DND-41 (cell line): Measurements from ENCODE around the gene LRRN4.

Source experiments
- ATAC-seq: fragments of 200-7000 bp; cut with Tn5 transposase; 3 replicates; pipeline ENCODE4 v1.9.1; 2021; ENCODE audit warnings: low read depth; ENCODE audit not compliant: insufficient read depth
- DNase-seq: peaks from one replicate; pipeline ENCODE4 v3.0.0-alpha.2; 2020
- H2AFZ ChIP-seq: 2 replicates; pipeline ENCODE4 v1.6.0; 2012; ENCODE audit warnings: low read depth, low read length
- H3K27ac ChIP-seq: 2 replicates; pipeline ENCODE4 v1.5.1; 2012; ENCODE audit warnings: low read length, inconsistent platforms
- H3K27me3 ChIP-seq: fragments of 200-600 bp; sonication (generic); 2 replicates; pipeline ENCODE4 v1.6.0; 2012; ENCODE audit warnings: low read length, mild to moderate bottlenecking, inconsistent platforms; ENCODE audit not compliant: insufficient read depth, poor library complexity
- H3K36me3 ChIP-seq: 2 replicates; pipeline ENCODE4 v1.5.1; 2012; ENCODE audit warnings: low read length, inconsistent platforms; ENCODE audit not compliant: insufficient read depth
- H3K4me1 ChIP-seq: 2 replicates; pipeline ENCODE4 v1.5.1; 2012; ENCODE audit warnings: mild to moderate bottlenecking, low read length; ENCODE audit not compliant: insufficient read depth
- H3K4me2 ChIP-seq: 2 replicates; pipeline ENCODE4 v1.6.0; 2012; ENCODE audit warnings: mild to moderate bottlenecking, moderate library complexity, low read length, inconsistent platforms; ENCODE audit not compliant: insufficient read depth
- H3K4me3 ChIP-seq, 2 experiments: fragments of 200-600 bp in 1 of 2; shearing (Covaris generic) in 1 of 2; 2 replicates each; pipeline ENCODE4 v1.5.1; 2012 to 2016; ENCODE audit warnings: inconsistent platforms in 2 of 2, low read length in 2 of 2, mild to moderate bottlenecking in 2 of 2, low read depth in 1 of 2, moderate library complexity in 1 of 2
- H3K79me2 ChIP-seq: 2 replicates; pipeline ENCODE4 v1.6.0; 2012; ENCODE audit warnings: low read length, inconsistent platforms; ENCODE audit not compliant: insufficient read depth
- H3K9ac ChIP-seq: 2 replicates; pipeline ENCODE4 v1.6.0; 2012; ENCODE audit warnings: low read depth, mild to moderate bottlenecking, inconsistent platforms, low read length, moderate library complexity
- H3K9me3 ChIP-seq: 2 replicates; pipeline ENCODE4 v1.5.1; 2012; ENCODE audit warnings: low read length, moderate library complexity, mild to moderate bottlenecking, inconsistent platforms; ENCODE audit not compliant: insufficient read depth, severe bottlenecking
- H4K20me1 ChIP-seq: 2 replicates; pipeline ENCODE4 v1.6.0; 2012; ENCODE audit warnings: low read length; ENCODE audit not compliant: insufficient read depth
- CTCF ChIP-seq: IDR thresholded peaks from 2 replicates; pipeline ENCODE4 v1.5.1; 2012; ENCODE audit warnings: borderline replicate concordance, low read length, moderate library complexity, mild to moderate bottlenecking; ENCODE audit not compliant: poor library complexity, severe bottlenecking; ENCODE audit errors: extremely low read depth
- EZH2 ChIP-seq: IDR thresholded peaks from 3 replicates; pipeline ENCODE4 v1.6.1; 2012; ENCODE audit warnings: borderline replicate concordance, low read depth, mild to moderate bottlenecking, moderate library complexity, low read length, inconsistent platforms; ENCODE audit not compliant: severe bottlenecking

LRRN4 gene

GRCh38 chr20:6039766-6040165 is 14.1 kb downstream of the LRRN4 start:
- no peaks in the 10 kb centered on the region for H3K9me3 ChIP-seq
- DNase-seq, result no peak
- no peaks in the 10 kb centered on the region for H3K27me3 ChIP-seq
- H3K27ac ChIP-seq, result no peak overlapping the region
- no peak overlapping the region for H3K9ac ChIP-seq
- 0 out of 2 replicates have a peak, but pooled peaks cover 4% of the 10 kb centered on the region for H4K20me1 ChIP-seq
- no peaks in the 10 kb centered on the region for H3K4me1 ChIP-seq
- H2AFZ ChIP-seq, result no peak overlapping the region
- ATAC-seq, result no peak
- H3K79me2 ChIP-seq, result no peaks in the 10 kb centered on the region
- H3K4me3 ChIP-seq, result no peak overlapping the region
- TF ChIP-seq EZH2 (no peak), CTCF (no peak)
- H3K4me2 ChIP-seq, result no peak overlapping the region
- H3K36me3 ChIP-seq, result peaks cover 69% of the 10 kb centered on the region

GRCh38 chr20:6038256-6038655 is 15.6 kb downstream of the LRRN4 start:
- H3K9ac ChIP-seq, result no peak overlapping the region
- no peak overlapping the region for H3K27ac ChIP-seq
- no peak overlapping the region for H3K4me2 ChIP-seq
- no peaks in the 10 kb centered on the region for H3K9me3 ChIP-seq
- H2AFZ ChIP-seq, result no peak overlapping the region
- TF ChIP-seq EZH2 (no peak), CTCF (no peak)
- H3K27me3 ChIP-seq, result no peaks in the 10 kb centered on the region
- peaks cover 85% of the 10 kb centered on the region for H3K36me3 ChIP-seq
- ATAC-seq, result no peak
- no peaks in the 10 kb centered on the region for H3K4me1 ChIP-seq
- no peak overlapping the region for H3K4me3 ChIP-seq
- DNase-seq, result no peak
- no peaks in the 10 kb centered on the region for H3K79me2 ChIP-seq
- H4K20me1 ChIP-seq, result peaks cover 6% of the 10 kb centered on the region; the same call in 1 of the 2 replicates

GRCh38 chr20:6037082-6037481 is 16.8 kb downstream of the LRRN4 start:
- TF ChIP-seq EZH2, result no peak
- DNase-seq (no peak), ATAC-seq (no peak)
- Histone ChIP-seq H3K9me3 (no peaks in the 10 kb centered on the region), H3K9ac (no peak overlapping the region), H2AFZ (no peak overlapping the region), H3K36me3 (peaks cover 89% of the 10 kb centered on the region), H3K4me2 (no peak overlapping the region), H4K20me1 (peaks cover 6% of the 10 kb centered on the region; the same call in 1 of the 2 replicates), H3K4me3 (no peak overlapping the region), H3K79me2 (no peaks in the 10 kb centered on the region; the same call in 1 of the 2 replicates), H3K27ac (no peak overlapping the region), H3K27me3 (no peaks in the 10 kb centered on the region), H3K4me1 (no peaks in the 10 kb centered on the region)

- DNase-seq (no peak), ATAC-seq (no peak)
- Histone ChIP-seq H3K27me3 (no peaks in the 10 kb centered on the region), H3K27ac (no peak overlapping the region), H4K20me1 (peaks cover 2% of the 10 kb centered on the region; the same call in 1 of the 2 replicates), H3K4me2 (no peak overlapping the region), H3K9me3 (no peaks in the 10 kb centered on the region), H3K9ac (no peak overlapping the region), H2AFZ (no peak overlapping the region), H3K79me2 (no peaks in the 10 kb centered on the region; the same call in 1 of the 2 replicates), H3K4me1 (no peaks in the 10 kb centered on the region), H3K36me3 (peaks cover 88% of the 10 kb centered on the region), H3K4me3 (no peak overlapping the region)
- no peak for TF ChIP-seq EZH2
- TF ChIP-seq CTCF, result no peak
These were observed 17.6 kb downstream of the LRRN4 start for GRCh38 chr20:6036213-6036612.
